Measurements from ENCODE around the gene TMEM244. TPM values are rescaled to one million over a fixed set of nuclear protein-coding genes. Genes with fewer than 3 reads are reported as not detected.
"Not testable (repeated sequence)": the region's sequence is repeated elsewhere in the genome, so short reads cannot be mapped to it uniquely, and the experiment has no call there.

TMEM244 gene, protein sequence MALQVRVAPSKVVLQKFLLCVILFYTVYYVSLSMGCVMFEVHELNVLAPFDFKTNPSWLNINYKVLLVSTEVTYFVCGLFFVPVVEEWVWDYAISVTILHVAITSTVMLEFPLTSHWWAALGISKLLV
- 0.83 TPM in 1 of 2 replicates, not detected in the other for total RNA-seq
- polyA plus RNA-seq (2012): 0.81 TPM

DNA sequence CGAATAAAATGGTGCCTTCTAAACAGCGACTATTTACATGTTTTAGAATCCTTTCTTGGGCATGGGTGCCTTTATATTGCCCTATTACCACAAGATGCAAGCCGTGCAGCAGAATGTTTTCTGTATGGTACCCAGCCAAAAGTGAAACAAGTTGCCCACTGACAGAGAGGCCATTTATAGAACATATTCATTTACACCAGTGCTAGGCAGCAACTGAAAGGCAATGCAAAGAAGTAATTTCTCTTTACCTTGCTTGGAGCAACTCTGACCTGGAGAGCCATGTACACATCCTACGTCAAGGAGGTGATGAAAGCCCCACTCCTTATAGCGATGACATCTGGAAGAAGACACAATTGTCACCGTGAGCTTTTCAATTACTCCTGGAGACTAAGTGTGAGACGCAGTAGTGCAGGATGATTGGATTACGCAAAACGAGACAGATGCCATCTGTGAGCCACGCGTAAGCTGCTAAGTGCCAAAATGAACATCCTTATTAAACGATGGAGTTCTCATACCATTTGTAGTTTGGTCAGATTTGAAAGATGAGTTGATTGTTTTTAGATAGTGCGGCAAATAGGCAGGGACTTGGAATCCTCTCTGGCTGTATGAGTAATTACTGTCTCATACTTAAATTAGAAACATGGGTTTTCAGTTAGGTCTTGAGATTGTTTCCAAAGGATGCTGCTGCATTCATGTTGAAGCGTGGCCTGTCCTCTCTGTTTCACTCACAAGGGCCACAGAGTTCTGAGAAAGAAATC lies at the start of gene TMEM244:
TSS of gene TMEM244 (minus strand) at position 408 of the 758 bp plus-strand sequence. CDS start at position 281, 127 bp downstream.
- peak; percentile 54 for DNase-seq (ENCODE audit: low read depth)

DNA sequence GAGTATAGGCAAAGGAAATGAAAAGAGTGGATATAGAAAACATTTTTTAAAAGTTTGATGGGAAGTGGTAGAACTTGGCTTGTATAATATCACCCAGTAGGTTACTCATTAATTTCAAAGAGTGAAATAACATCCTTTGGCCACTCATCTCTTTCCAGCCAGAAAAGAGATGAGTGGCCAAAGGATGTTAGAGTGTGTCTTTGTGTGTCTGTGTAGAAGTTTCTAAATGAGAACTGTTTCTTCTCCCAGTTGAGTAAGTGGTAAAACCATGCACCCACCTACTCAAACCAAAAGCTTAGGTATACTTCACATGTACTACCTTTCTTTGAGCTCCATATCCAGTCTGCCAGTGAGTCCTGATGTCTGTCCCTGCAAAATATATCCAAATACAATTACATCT lies 47.7 kb upstream of the TMEM244 start:
- DNase-seq (ENCODE audit: low read depth): no peak

GRCh38 chr6:129908356-129908755 lies 47.2 kb upstream of the TMEM244 start:
- DNase-seq (ENCODE audit: low read depth): no peak

GRCh38 chr6:129906515-129907077 lies 45.5 kb upstream of the TMEM244 start:
- DNase-seq (ENCODE audit: low read depth): no peak

- no peak for DNase-seq (ENCODE audit: low read depth)
These were observed 42.0 kb upstream of the TMEM244 start for GRCh38 chr6:129903082-129903481.

GRCh38 chr6:129902681-129903080 lies 41.6 kb upstream of the TMEM244 start:
- no peak for DNase-seq (ENCODE audit: low read depth)

GRCh38 chr6:129901910-129902309 lies 40.8 kb upstream of the TMEM244 start:
- DNase-seq (ENCODE audit: low read depth): peak; percentile 31

- no peak for DNase-seq (ENCODE audit: low read depth)
These were observed 34.6 kb upstream of the TMEM244 start for GRCh38 chr6:129895692-129896091.

DNA sequence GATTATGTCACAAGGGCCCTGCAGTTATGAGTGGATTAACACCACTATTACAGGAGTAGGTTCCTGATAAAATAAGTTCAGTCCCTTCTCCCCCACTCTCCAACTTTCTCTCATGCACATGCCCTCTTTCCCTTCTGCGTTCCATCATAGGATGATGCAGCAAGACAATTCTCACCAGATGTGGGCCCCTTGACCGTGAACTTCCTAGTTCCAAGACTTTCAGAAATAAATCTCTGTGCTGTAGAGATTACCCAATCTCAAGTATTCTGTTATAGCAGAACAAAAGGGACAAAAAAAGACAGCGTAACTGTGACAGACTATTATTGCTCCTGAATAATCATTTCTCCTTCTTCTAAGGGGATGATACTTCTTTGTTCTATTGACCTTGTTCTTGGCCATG lies 33.8 kb upstream of the TMEM244 start:
- DNase-seq (ENCODE audit: low read depth): no peak

GRCh38 chr6:129893640-129894039 lies 32.5 kb upstream of the TMEM244 start:
- DNase-seq (ENCODE audit: low read depth): peak; percentile 13

GRCh38 chr6:129890701-129891100 lies 29.6 kb upstream of the TMEM244 start:
- no peak for DNase-seq (ENCODE audit: low read depth)

GRCh38 chr6:129890164-129890563 lies 29.0 kb upstream of the TMEM244 start:
- DNase-seq (ENCODE audit: low read depth): peak; percentile 62

DNA sequence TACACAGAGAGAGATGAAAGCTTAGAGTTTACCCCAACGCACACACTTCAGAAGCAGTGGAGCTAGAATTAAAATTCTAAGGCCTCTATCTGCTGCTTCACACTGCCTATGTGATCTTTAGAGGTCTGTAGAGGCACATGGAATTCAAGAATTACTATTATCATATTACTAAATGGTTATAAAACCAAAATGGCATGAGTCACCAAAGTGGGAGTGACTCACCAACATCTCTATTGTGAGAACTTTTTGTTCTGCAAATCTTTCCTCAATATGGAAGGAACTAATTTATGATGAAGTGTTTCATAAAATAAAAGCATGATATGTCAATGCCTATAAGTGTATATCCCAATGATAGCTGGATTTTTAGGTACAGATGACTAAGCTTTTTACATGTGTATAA lies 28.5 kb upstream of the TMEM244 start:
- DNase-seq (ENCODE audit: low read depth): peak; percentile 71

DNA sequence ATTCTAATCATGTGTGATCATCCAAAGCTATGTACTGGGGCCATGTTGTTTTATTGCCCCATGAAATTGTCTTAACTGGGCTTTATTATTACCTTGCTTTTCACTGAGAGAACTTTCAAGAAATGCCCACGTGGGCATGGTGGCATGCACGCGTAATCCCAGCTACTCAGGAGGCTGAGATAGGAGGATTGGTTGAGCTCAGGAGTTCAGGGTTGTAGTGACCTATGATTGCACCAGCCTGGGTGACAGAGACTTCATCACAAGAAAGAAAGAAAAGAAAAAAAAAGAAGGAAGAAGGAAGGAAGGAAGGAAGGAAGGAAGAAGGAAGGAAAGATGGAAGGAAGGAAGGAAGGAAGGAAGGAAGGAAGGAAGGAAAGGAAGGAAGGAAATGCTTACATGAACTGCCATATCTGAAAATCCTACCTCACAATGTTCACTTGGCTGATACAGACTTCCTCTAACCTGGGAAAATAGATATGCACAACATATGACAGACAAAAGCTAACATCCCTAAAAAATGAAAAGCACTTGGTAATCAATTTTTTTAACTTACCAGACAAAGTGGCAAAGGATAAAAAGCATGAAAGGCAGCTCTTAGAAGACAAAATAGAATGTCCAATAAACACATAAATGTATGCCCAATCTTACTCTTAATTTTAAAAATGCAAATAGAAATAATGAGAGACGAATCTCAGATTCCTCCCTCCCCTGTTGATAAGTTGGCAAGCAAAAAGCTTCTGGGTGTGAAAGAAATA lies 25.5 kb upstream of the TMEM244 start:
- DNase-seq (ENCODE audit: low read depth): no peak

DNA sequence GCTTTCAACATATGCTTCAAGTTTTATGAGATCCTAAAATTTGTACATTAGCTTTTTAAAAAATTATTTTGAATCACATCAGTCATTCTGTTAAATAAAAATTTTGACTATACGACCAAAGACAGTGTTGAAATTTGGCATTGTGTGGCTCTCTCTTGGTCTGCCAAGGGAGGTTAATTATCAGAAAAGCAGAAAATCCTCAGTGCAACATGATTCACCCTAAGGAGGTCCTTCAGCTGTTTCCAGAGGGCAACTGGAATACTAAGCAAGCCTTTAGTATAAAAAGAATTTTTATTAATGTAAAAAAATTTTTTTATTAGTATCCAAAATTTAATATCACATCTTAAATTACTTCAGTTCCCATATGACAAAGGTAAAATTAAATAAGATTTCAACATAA lies 23.1 kb upstream of the TMEM244 start:
- DNase-seq (ENCODE audit: low read depth): peak; percentile 22

GRCh38 chr6:129882510-129883023 lies 21.5 kb upstream of the TMEM244 start:
- DNase-seq (ENCODE audit: low read depth): no peak

DNA sequence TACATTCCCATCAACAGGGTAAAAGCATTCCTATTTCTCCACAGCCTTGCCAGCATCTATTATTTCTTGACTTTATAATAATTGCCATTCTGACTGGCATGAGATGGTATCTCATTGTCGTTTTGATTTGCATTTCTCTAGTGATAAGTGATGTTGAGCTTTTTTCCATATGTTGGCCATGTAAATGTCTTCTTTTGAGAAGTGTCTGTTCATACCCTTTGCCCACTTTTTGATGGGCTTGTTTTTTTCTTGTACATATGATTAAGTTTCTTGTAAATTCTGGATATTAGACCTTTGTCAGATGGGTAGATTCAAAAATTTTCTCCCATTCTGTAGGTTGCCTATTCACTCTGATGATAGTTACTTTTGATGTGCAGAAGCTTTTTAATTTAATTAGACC lies 16.8 kb upstream of the TMEM244 start:
- DNase-seq (ENCODE audit: low read depth): not testable (repeated sequence)

- no peak for DNase-seq (ENCODE audit: low read depth)
These were observed 14.8 kb upstream of the TMEM244 start for GRCh38 chr6:129875610-129876520.

- no peak for DNase-seq (ENCODE audit: low read depth)
These were observed 13.7 kb upstream of the TMEM244 start for GRCh38 chr6:129874837-129875236.

GRCh38 chr6:129872586-129872985 lies 11.5 kb upstream of the TMEM244 start:
- DNase-seq (ENCODE audit: low read depth): no peak

DNA sequence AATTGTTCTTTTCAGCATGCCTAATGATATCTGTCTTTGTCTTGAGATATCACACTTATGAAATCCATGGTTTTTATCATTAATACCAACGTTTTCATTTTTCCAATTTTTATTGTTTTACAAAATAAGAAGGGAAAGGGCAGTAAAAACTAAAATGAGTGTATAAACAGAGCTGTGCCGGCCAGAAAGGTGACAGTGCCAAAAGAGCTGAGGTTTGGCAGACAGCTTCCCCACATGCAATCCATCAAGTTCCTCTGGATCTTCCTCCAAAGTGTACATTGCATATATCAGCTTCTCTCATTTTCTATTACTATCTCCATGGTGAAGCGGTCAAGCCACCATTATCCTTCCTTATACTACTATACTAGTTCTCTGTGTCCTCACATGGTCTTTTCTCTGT lies 10.1 kb upstream of the TMEM244 start:
- no peak for DNase-seq (ENCODE audit: low read depth)
